Stomach (tissue), 4 donors: ENCODE measurements around the gene PLCG2.

Experiments
- CTCF ChIP-seq, 7 experiments: fragments of 450-650 bp in 4 of 7; fragments of 200-600 bp in 3 of 7; sonication (generic) in 3 of 7; IDR thresholded peaks; one replicate each; pipeline ENCODE4 v1.5.1; 2016 to 2019; ENCODE audit warnings: antibody characterized with exemption in 7 of 7, control low read depth in 2 of 7, mild to moderate bottlenecking in 1 of 7
- POLR2A ChIP-seq, 4 donors: fragments of 450-650 bp; IDR thresholded peaks; one replicate each; pipeline ENCODE4 v1.6.1; 2016; ENCODE audit warnings: antibody characterized with exemption in 4 of 4, control low read depth in 2 of 4, mild to moderate bottlenecking in 1 of 4, moderate library complexity in 1 of 4
- POLR2AphosphoS5 ChIP-seq, 3 donors: sonication (generic); formaldehyde crosslinking; IDR thresholded peaks; one replicate each; pipeline ENCODE4 v1.6.1; 2016; ENCODE audit warnings: antibody characterized with exemption in 3 of 3

DNA sequence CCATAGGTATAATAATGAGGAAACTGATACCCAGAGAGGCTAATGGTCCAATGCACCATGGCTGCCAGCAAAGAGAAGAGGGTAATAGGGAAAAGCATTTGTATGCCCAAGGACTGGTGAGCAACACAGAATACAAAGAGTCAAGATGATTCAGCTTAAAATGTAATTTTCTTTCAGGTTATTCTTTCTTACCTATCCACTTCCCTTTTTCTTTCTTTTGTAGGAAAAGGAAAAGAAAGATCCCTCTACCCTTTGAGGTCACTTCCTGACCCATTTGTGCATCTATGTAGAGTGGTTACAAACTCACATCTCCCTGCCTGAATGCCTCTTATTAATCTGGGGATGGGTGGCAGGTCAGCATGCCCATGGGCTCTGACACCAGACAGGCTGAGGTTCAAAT, 3.5 kb upstream of the PLCG2 start:
- TF ChIP-seq POLR2A (IDR thresholded peaks at IDR 0.05) (no peak), CTCF (IDR thresholded peaks at IDR 0.05) (no peak), POLR2AphosphoS5 (IDR thresholded peaks at IDR 0.05) (no peak)
